NT2/D1 (cell line): ENCODE data around the gene ENAM.
"Not testable (repeated sequence)": the region's sequence is repeated elsewhere in the genome, so short reads cannot be mapped to it uniquely, and the experiment has no call there.

Source experiments
- DNase-seq: peaks from one replicate; pipeline ENCODE4 v3.0.0-alpha.2; 2011; ENCODE audit warnings: low read depth, low spot score
- H3K27me3 ChIP-seq: 2 replicates; pipeline ENCODE4 v1.6.0; 2011; ENCODE audit warnings: mild to moderate bottlenecking; ENCODE audit not compliant: insufficient read length, insufficient read depth
- H3K36me3 ChIP-seq: 2 replicates; pipeline ENCODE4 v1.6.1; 2011; ENCODE audit warnings: mild to moderate bottlenecking, low read length, mixed read lengths; ENCODE audit not compliant: insufficient read depth, insufficient read length
- H3K4me1 ChIP-seq: 2 replicates; pipeline ENCODE4 v1.5.1; 2011; ENCODE audit not compliant: insufficient read depth, insufficient read length
- H3K4me3 ChIP-seq: 2 replicates; pipeline ENCODE4 v1.5.1; 2011; ENCODE audit warnings: low read depth; ENCODE audit not compliant: insufficient read length
- H3K9ac ChIP-seq: 2 replicates; pipeline ENCODE4 v1.6.0; 2011; ENCODE audit warnings: low read depth; ENCODE audit not compliant: insufficient read length
- H3K9me3 ChIP-seq: 2 replicates; pipeline ENCODE4 v1.5.1; 2011; ENCODE audit warnings: mild to moderate bottlenecking, low read length; ENCODE audit not compliant: insufficient read depth
- SUZ12 ChIP-seq: IDR thresholded peaks from 2 replicates; pipeline ENCODE4 v1.6.1; 2011; ENCODE audit not compliant: insufficient read length, insufficient read depth; ENCODE audit errors: extremely low read depth
- YY1 ChIP-seq: IDR thresholded peaks from 2 replicates; pipeline ENCODE4 v1.6.1; 2011; ENCODE audit not compliant: insufficient read length, insufficient read depth
- ZNF274 ChIP-seq: IDR thresholded peaks from 2 replicates; pipeline ENCODE4 v1.6.1; 2011; ENCODE audit warnings: mild to moderate bottlenecking, low read depth, low read length

ENAM gene

DNA sequence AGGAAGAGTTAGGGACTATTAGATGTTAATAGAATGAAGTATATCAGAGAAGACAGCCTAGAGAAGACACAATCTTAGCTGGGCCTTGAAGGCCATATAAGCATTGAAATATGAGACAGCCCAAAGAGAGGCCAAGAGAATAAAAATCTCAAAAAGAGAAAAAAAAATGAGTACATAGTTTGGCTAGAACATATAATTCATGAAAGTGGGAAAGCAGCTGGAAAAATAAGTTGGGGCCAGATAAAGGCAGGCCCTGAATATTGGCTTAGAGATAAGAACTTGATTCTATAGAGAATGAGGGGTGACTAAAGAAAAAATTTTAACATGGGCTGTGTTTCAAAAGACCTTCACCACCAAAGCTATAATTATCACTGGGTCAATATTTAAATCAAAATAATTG lies 52.4 kb downstream of the ENAM start:
- Histone ChIP-seq H3K27me3 (no peaks in the 10 kb centered on the region), H3K4me3 (no peak overlapping the region), H3K4me1 (no peaks in the 10 kb centered on the region), H3K36me3 (no peaks in the 10 kb centered on the region), H3K9me3 (no peaks in the 10 kb centered on the region), H3K9ac (no peak overlapping the region)
- no peak for DNase-seq
- TF ChIP-seq YY1 (no peak), ZNF274 (no peak), SUZ12 (no peak)

GRCh38 chr4:70681704-70682103 lies 53.2 kb downstream of the ENAM start:
- Histone ChIP-seq H3K9ac (no peak overlapping the region), H3K36me3 (no peaks in the 10 kb centered on the region), H3K4me3 (no peak overlapping the region), H3K27me3 (no peaks in the 10 kb centered on the region), H3K9me3 (no peaks in the 10 kb centered on the region), H3K4me1 (no peaks in the 10 kb centered on the region)
- TF ChIP-seq ZNF274 (no peak), SUZ12 (no peak), YY1 (no peak)
- no peak for DNase-seq

GRCh38 chr4:70682142-70682541 lies 53.6 kb downstream of the ENAM start:
- H3K9me3 ChIP-seq, H3K9ac ChIP-seq, H3K4me3 ChIP-seq, H3K27me3 ChIP-seq, H3K36me3 ChIP-seq, H3K4me1 ChIP-seq, DNase-seq: not testable (repeated sequence)

DNA sequence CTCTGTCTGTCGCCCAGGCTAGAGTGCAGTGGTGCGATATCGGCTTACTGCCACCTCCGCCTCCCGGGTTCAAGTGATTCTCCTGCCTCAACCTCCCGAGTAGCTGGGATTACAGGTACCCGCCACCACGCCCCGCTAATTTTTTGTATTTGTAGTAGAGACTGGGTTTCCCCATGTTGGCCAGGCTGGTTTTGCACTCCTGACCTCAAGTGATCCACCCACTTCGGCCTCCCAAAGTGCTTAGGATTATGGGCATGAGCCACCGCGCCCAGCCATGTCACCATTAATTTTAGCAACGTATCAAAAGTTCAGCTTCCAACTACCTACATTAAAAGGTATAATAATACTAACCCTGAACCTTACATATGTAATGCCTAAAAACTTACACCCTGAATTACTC lies 58.8 kb downstream of the ENAM start:
- TF ChIP-seq ZNF274 (no peak), YY1 (no peak), SUZ12 (no peak)
- Histone ChIP-seq H3K36me3 (peaks cover 25% of the 10 kb centered on the region), H3K9me3 (no peaks in the 10 kb centered on the region), H3K4me3 (peak overlapping the region; percentile 96), H3K4me1 (no peaks in the 10 kb centered on the region), H3K9ac (peak overlapping the region; percentile 92), H3K27me3 (no peaks in the 10 kb centered on the region)
- DNase-seq: no peak

- no peaks in the 10 kb centered on the region for H3K27me3 ChIP-seq
- peak within 1 kb of the TSS; percentile 96 for H3K4me3 ChIP-seq
- H3K36me3 ChIP-seq: peaks cover 25% of the 10 kb centered on the region
- peak within 1 kb of the TSS; percentile 97 for H3K9ac ChIP-seq
- no peaks in the 10 kb centered on the region for H3K4me1 ChIP-seq
- DNase-seq: peak; percentile 93
- no peaks in the 10 kb centered on the region for H3K9me3 ChIP-seq
- no peak for TF ChIP-seq SUZ12
- TF ChIP-seq ZNF274: no peak
- TF ChIP-seq YY1: no peak
Measured at GRCh38 chr4:70687821-70688794, 59.6 kb downstream of the ENAM start, which contains the start of gene UTP3. TSS of gene UTP3 (plus strand) at chr4:70688532. CDS start at chr4:70688678, 146 bp downstream.

GRCh38 chr4:70688795-70689231 lies 60.3 kb downstream of the ENAM start:
- TF ChIP-seq YY1 (no peak), ZNF274 (no peak), SUZ12 (no peak)
- H3K9ac ChIP-seq: peak overlapping the region; percentile 97
- peaks cover 25% of the 10 kb centered on the region for H3K36me3 ChIP-seq
- H3K9me3 ChIP-seq: no peaks in the 10 kb centered on the region
- no peak for DNase-seq
- H3K4me1 ChIP-seq: no peaks in the 10 kb centered on the region
- peak overlapping the region; percentile 96 for H3K4me3 ChIP-seq
- H3K27me3 ChIP-seq: no peaks in the 10 kb centered on the region

DNA sequence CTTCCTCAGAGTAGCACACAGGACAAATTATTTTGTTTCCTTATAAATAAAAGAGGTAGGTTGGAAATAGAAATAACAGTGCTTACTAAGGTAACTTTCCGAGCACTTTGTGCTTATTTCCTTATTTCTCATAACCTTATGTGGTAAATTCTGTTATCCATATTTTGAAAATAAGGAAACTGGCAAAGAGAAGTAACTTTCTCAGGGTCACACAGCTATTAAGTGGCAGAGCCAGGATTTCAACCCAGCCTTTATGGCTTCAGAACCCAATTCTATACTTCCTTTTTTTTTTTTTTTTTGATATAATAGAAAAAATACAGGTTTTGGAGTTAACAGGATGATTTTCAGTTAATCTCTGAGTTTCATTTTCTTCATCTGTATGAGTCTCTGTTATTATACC lies 63.1 kb downstream of the ENAM start:
- no peaks in the 10 kb centered on the region for H3K4me1 ChIP-seq
- no peak overlapping the region for H3K4me3 ChIP-seq
- TF ChIP-seq SUZ12: no peak
- no peak for TF ChIP-seq YY1
- TF ChIP-seq ZNF274: no peak
- H3K36me3 ChIP-seq: peaks cover 25% of the 10 kb centered on the region
- no peaks in the 10 kb centered on the region for H3K9me3 ChIP-seq
- H3K9ac ChIP-seq: no peak overlapping the region
- DNase-seq: no peak
- no peaks in the 10 kb centered on the region for H3K27me3 ChIP-seq

GRCh38 chr4:70694633-70695032 lies 66.1 kb downstream of the ENAM start:
- not testable (repeated sequence) for H3K4me3 ChIP-seq, H3K4me1 ChIP-seq
- peaks cover 19% of the 10 kb centered on the region for H3K36me3 ChIP-seq

More at GRCh38 chr4:70694633-70695032, 66.1 kb downstream of the ENAM start:
- H3K9ac ChIP-seq, DNase-seq, H3K9me3 ChIP-seq, H3K27me3 ChIP-seq: not testable (repeated sequence)
